ENCODE results near the gene RAE1.

DNA sequence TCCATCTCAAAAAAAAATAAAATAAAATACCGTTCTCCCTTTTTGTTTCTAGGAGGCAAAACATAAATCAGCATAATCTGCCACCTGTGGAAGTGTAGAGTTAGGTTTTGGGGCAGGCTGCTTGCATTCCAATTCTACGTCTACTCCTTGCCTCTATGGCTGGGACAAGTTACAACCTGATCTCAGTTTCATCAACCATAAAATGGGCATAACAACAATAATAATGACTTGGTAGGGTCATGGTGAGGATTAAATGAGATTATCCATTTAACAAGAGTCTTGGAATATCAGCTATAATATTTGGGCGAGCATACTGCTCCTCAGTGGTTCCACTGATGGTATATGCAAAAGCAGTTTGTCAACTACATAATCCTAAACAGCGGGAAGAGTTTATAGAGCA lies 3.7 kb upstream of the RAE1 start:
- TF ChIP-seq GATA2 (IDR thresholded peaks at IDR 0.05; ENCODE audit: low read depth, low read length): no peak
- TF ChIP-seq GATA3 (IDR thresholded peaks at IDR 0.05; ENCODE audit: low read depth, low read length): no peak
